Transverse colon (tissue), 4 donors: ENCODE measurements around the gene MAPK1.
"Not testable (repeated sequence)": the region's sequence is repeated elsewhere in the genome, so short reads cannot be mapped to it uniquely, and the experiment has no call there.

ENCODE experiments used
- POLR2A ChIP-seq: fragments of 450-650 bp; IDR thresholded peaks from one replicate; pipeline ENCODE4 v1.6.1; 2016; ENCODE audit warnings: antibody characterized with exemption, mild to moderate bottlenecking, moderate library complexity
- POLR2AphosphoS5 ChIP-seq, 3 donors: sonication (generic); formaldehyde crosslinking; IDR thresholded peaks; one replicate each; pipeline ENCODE4 v1.6.1; 2016; ENCODE audit warnings: antibody characterized with exemption in 3 of 3
- TF ChIP-seq, protein P1 (sequence below), 5 experiments: fragments of 200-600 bp in 3 of 5; fragments of 450-650 bp in 2 of 5; sonication (generic) in 3 of 5; IDR thresholded peaks; 1 replicate in 2 of 5; 2 replicates in 3 of 5; pipeline ENCODE4 v1.5.1; 2016 to 2017; ENCODE audit warnings: antibody characterized with exemption in 5 of 5, inconsistent platforms in 3 of 5, mild to moderate bottlenecking in 2 of 5, moderate library complexity in 1 of 5

DNA sequence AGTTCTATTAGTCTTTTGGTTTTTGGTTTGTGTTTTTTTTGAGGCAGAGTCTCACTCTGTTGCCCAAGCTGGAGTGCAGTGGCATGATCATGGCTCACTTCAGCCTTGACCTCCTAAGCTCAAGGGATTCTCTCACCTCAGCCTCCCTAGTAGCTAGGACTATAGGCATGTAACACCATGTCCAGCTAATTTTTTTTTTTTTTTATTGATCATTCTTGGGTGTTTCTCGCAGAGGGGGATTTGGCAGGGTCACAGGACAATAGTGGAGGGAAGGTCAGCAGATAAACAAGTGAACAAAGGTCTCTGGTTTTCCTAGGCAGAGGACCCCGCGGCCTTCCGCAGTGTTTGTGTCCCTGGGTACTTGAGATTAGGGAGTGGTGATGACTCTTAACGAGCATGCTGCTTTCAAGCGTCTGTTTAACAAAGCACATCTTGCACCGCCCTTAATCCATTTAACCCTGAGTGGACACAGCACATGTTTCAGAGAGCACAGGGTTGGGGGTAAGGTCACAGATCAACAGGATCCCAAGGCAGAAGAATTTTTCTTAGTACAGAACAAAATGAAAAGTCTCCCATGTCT is 15.4 kb upstream of the MAPK1 start:
- TF ChIP-seq, protein P1, sequence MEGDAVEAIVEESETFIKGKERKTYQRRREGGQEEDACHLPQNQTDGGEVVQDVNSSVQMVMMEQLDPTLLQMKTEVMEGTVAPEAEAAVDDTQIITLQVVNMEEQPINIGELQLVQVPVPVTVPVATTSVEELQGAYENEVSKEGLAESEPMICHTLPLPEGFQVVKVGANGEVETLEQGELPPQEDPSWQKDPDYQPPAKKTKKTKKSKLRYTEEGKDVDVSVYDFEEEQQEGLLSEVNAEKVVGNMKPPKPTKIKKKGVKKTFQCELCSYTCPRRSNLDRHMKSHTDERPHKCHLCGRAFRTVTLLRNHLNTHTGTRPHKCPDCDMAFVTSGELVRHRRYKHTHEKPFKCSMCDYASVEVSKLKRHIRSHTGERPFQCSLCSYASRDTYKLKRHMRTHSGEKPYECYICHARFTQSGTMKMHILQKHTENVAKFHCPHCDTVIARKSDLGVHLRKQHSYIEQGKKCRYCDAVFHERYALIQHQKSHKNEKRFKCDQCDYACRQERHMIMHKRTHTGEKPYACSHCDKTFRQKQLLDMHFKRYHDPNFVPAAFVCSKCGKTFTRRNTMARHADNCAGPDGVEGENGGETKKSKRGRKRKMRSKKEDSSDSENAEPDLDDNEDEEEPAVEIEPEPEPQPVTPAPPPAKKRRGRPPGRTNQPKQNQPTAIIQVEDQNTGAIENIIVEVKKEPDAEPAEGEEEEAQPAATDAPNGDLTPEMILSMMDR (IDR thresholded peaks at IDR 0.05): not testable (repeated sequence)
- TF ChIP-seq POLR2A; POLR2AphosphoS5 (IDR thresholded peaks at IDR 0.05): not testable (repeated sequence)
